Measurements from ENCODE around the gene NUDT1.

GRCh38 chr7:2271273-2272026, 29.4 kb downstream of the NUDT1 start:
- no peak for TF ChIP-seq POLR2A (IDR thresholded peaks at IDR 0.05; ENCODE audit: low read depth, low read length)
- TF ChIP-seq POLR2AphosphoS5 (IDR thresholded peaks at IDR 0.05; ENCODE audit: low read depth, low read length), result no peak
- no peak for TF ChIP-seq TAF1 (IDR thresholded peaks at IDR 0.05; ENCODE audit: low read depth, low read length)
- no peak for TF ChIP-seq POU2F2 (IDR thresholded peaks at IDR 0.05; ENCODE audit: low read depth, low read length)
- no peak for TF ChIP-seq PAX5 (IDR thresholded peaks at IDR 0.05; ENCODE audit: insufficient read depth, low read length, severe bottlenecking)

All from GM12891 (cell line).